ENCODE results near the gene TNFRSF6B.

Gene TNFRSF6B

DNA sequence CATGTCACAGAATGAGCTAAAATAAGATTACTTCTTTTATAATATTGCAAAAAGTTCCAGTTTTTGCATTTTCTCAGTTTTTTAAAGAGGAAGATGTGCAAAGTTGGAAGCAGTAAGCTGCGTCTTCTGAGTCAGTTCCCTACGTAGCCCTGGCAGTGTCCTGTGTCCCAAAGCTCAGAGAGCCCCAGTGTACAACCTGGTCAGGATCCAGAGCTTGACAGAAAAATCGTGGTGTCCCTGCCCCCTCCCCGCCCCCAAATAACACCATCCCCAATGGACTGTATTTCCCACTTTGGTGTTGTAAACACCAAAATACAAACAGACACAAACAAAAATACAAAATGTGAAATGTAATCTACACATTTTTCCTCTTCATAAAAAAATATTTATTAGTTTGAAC, 47.7 kb downstream of the TNFRSF6B start:
- Histone ChIP-seq H3K27me3 (ENCODE audit: insufficient read depth, poor library complexity, severe bottlenecking) (no peaks in the 10 kb centered on the region), H3K36me3 (ENCODE audit: low read depth) (peaks cover 31% of the 10 kb centered on the region), H3K9me3 (ENCODE audit: severe bottlenecking) (no peaks in the 10 kb centered on the region), H3K27ac (ENCODE audit: poor library complexity, severe bottlenecking) (no peak overlapping the region), H3K4me1 (ENCODE audit: insufficient read depth, poor library complexity, severe bottlenecking) (peaks cover 4% of the 10 kb centered on the region), H3K4me3 (ENCODE audit: severe bottlenecking) (no peak overlapping the region)
- ATAC-seq (ENCODE audit: low read depth) (no peak), DNase-seq (ENCODE audit: low spot score) (peak; percentile 57)
- TF ChIP-seq, protein P1, sequence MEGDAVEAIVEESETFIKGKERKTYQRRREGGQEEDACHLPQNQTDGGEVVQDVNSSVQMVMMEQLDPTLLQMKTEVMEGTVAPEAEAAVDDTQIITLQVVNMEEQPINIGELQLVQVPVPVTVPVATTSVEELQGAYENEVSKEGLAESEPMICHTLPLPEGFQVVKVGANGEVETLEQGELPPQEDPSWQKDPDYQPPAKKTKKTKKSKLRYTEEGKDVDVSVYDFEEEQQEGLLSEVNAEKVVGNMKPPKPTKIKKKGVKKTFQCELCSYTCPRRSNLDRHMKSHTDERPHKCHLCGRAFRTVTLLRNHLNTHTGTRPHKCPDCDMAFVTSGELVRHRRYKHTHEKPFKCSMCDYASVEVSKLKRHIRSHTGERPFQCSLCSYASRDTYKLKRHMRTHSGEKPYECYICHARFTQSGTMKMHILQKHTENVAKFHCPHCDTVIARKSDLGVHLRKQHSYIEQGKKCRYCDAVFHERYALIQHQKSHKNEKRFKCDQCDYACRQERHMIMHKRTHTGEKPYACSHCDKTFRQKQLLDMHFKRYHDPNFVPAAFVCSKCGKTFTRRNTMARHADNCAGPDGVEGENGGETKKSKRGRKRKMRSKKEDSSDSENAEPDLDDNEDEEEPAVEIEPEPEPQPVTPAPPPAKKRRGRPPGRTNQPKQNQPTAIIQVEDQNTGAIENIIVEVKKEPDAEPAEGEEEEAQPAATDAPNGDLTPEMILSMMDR (IDR thresholded peaks at IDR 0.05; ENCODE audit: poor library complexity, severe bottlenecking), result no peak

DNA sequence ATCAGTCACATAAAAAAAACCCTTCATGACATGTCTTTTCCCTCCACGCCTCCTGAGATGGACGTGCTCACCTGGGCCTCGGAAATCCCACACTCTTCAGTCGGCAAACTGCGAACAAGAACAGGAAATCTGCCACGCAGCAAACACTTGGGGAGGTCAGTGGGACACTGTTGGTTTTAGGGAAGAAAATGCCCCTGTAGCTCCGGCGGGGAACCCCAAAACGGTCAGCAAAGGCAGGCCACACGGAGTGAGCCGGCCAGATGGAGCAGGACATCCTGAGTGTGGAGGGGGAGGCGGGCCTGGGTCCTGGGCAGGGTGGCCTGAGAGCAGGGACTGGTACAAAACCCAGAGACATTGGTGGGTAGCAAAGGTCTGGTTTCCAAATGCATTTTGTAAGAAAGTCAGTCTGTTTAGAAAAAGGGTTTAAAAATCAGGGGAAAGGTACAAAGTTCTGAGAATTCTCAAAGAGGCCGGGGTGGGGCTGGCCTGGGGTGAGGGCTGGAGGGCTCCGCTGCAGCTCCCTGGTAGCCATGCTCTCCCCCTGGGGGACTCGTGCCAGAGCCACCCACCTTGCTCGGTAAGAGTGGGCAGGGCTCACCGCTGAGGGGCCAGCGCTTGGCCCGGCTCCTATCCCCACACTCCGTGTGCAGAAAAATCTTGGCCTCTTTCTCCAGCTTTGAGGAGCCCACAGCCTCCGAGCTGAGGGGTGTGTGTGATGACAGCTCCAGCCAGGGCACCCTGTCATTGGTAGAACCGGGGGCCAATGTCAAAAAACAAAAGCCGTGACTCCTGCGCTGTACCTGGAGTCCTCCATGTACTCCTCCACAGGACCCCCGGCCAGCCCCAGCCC, 48.3 kb downstream of the TNFRSF6B start:
- ATAC-seq (ENCODE audit: low read depth), result no peak
- H3K4me1 ChIP-seq (ENCODE audit: insufficient read depth, poor library complexity, severe bottlenecking), result peaks cover 4% of the 10 kb centered on the region
- TF ChIP-seq, protein P1 (IDR thresholded peaks at IDR 0.05; ENCODE audit: poor library complexity, severe bottlenecking), result no peak
- no peaks in the 10 kb centered on the region for H3K27me3 ChIP-seq (ENCODE audit: insufficient read depth, poor library complexity, severe bottlenecking)
- DNase-seq (ENCODE audit: low spot score), result peak; percentile 82
- no peak overlapping the region for H3K4me3 ChIP-seq (ENCODE audit: severe bottlenecking)
- no peak overlapping the region for H3K27ac ChIP-seq (ENCODE audit: poor library complexity, severe bottlenecking)
- H3K36me3 ChIP-seq (ENCODE audit: low read depth), result peaks cover 31% of the 10 kb centered on the region
- no peaks in the 10 kb centered on the region for H3K9me3 ChIP-seq (ENCODE audit: severe bottlenecking)

DNA sequence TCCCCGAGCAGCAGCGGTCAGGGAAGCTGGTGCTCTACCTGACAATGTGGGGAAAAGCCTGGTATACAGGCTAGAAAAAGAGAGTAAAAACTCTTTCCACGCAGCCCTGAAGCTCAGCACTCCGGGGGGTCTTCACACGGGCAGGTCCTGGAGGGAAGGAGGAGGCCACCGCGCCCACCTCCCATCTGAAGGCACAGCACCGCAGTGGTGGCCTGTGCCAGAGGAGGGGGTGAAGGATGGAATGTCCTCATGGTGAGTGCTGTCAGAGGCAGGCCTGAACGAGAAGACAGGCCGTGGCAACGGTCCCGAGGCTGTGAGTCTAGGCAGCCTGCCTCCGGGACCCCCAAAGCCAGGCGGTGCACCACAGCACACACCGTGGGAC, 49.0 kb downstream of the TNFRSF6B start:
- ATAC-seq (ENCODE audit: low read depth), result no peak
- Histone ChIP-seq H3K9me3 (ENCODE audit: severe bottlenecking) (no peaks in the 10 kb centered on the region), H3K36me3 (ENCODE audit: low read depth) (peaks cover 31% of the 10 kb centered on the region), H3K4me3 (ENCODE audit: severe bottlenecking) (no peak overlapping the region), H3K27ac (ENCODE audit: poor library complexity, severe bottlenecking) (no peak overlapping the region), H3K27me3 (ENCODE audit: insufficient read depth, poor library complexity, severe bottlenecking) (no peaks in the 10 kb centered on the region), H3K4me1 (ENCODE audit: insufficient read depth, poor library complexity, severe bottlenecking) (peaks cover 4% of the 10 kb centered on the region)
- peak; percentile 79 for DNase-seq (ENCODE audit: low spot score)
- TF ChIP-seq, protein P1 (IDR thresholded peaks at IDR 0.05; ENCODE audit: poor library complexity, severe bottlenecking), result no peak

DNA sequence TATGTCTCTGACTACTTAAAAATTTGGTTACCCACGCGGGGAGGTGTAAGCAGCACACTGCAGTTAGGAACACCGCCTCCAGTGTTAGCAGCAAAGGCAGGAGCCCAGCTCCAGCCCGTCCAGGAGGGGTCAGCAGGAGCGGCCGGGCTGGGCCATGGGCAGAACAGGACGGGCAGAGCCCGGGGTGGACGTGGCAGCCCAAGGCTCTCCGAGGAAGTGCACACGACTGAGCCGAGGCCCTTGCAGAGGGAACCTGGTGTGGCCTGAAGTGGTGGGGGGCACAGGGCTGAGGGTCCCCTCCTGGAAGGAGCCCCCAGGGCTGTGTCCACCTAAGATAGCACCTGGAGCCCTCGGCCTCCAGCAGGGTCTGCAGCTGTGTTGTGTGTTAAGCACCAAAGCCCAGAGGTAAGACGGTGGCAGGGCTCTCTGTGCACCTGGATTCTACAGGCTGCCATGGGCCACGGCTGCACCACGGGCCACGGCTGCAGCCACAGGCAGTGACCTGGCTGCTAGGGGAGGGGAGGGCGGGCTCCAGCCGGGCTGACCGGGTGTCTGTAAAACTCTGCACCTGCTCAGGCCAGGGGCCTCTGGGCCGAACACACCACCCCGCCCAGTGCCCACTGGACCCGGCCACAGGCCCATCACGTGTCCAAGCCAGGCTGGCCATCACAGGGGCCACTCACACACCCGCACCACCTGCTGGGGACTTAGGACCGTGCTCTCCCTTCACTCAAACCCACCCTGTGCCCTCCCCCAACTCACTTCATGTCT, 49.7 kb downstream of the TNFRSF6B start:
- no peaks in the 10 kb centered on the region for H3K9me3 ChIP-seq (ENCODE audit: severe bottlenecking)
- peak; percentile 8 for ATAC-seq (ENCODE audit: low read depth)
- peak; percentile 85 for DNase-seq (ENCODE audit: low spot score)
- H3K4me1 ChIP-seq (ENCODE audit: insufficient read depth, poor library complexity, severe bottlenecking), result peaks cover 4% of the 10 kb centered on the region
- H3K27me3 ChIP-seq (ENCODE audit: insufficient read depth, poor library complexity, severe bottlenecking), result no peaks in the 10 kb centered on the region
- H3K27ac ChIP-seq (ENCODE audit: poor library complexity, severe bottlenecking), result no peak overlapping the region
- peaks cover 30% of the 10 kb centered on the region for H3K36me3 ChIP-seq (ENCODE audit: low read depth)
- no peak overlapping the region for H3K4me3 ChIP-seq (ENCODE audit: severe bottlenecking)
- TF ChIP-seq, protein P1 (IDR thresholded peaks at IDR 0.05; ENCODE audit: poor library complexity, severe bottlenecking), result no peak
